ENCODE measurements around the gene GLDN.

DNA sequence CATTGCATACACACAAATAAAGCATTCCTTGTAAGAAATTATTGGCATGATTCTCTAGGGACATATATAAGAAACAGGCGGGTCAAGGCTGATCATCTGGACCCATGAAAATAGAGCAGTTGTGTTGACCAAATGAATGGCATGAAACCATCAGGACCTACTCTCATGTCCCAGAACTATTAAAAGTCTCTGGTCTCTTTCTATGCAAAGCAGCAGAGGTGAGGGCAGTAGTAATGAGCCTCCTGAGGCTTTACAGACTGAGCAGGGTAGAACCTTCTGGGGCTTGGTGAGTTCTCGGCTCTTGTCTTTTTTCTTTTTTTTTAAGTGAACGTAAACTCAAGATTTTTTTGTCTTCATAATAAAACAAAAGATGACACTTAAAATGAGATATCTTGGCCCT is 9.3 kb downstream of the GLDN start:
- TF ChIP-seq, protein P1, sequence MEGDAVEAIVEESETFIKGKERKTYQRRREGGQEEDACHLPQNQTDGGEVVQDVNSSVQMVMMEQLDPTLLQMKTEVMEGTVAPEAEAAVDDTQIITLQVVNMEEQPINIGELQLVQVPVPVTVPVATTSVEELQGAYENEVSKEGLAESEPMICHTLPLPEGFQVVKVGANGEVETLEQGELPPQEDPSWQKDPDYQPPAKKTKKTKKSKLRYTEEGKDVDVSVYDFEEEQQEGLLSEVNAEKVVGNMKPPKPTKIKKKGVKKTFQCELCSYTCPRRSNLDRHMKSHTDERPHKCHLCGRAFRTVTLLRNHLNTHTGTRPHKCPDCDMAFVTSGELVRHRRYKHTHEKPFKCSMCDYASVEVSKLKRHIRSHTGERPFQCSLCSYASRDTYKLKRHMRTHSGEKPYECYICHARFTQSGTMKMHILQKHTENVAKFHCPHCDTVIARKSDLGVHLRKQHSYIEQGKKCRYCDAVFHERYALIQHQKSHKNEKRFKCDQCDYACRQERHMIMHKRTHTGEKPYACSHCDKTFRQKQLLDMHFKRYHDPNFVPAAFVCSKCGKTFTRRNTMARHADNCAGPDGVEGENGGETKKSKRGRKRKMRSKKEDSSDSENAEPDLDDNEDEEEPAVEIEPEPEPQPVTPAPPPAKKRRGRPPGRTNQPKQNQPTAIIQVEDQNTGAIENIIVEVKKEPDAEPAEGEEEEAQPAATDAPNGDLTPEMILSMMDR (IDR thresholded peaks at IDR 0.05) = no peak
- no peak for TF ChIP-seq POLR2A (IDR thresholded peaks at IDR 0.05)

Measured in sigmoid colon (tissue), 3 donors.